ENCODE measurements around the gene CASP3.
"Not testable (repeated sequence)": the region's sequence is repeated elsewhere in the genome, so short reads cannot be mapped to it uniquely, and the experiment has no call there.

Gene CASP3

DNA sequence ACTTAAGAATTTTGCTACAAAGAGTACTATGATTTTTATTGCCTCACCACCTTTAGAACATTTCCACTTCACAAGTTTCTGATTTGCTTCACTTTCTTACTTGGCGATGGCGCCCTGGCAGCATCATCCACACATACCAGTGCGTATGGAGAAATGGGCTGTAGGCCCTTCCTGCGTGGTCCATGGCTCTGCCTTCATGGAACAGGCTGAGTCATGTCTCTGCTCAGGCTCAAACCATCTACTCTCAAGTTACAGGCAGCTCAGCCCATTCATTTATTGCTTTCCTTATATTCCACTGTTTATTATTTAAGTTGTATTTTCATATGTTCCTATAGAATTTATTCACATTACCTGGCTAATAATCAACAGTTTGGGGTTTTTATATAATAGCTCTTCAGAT, 21.1 kb downstream of the CASP3 start:
- no peak for DNase-seq

DNA sequence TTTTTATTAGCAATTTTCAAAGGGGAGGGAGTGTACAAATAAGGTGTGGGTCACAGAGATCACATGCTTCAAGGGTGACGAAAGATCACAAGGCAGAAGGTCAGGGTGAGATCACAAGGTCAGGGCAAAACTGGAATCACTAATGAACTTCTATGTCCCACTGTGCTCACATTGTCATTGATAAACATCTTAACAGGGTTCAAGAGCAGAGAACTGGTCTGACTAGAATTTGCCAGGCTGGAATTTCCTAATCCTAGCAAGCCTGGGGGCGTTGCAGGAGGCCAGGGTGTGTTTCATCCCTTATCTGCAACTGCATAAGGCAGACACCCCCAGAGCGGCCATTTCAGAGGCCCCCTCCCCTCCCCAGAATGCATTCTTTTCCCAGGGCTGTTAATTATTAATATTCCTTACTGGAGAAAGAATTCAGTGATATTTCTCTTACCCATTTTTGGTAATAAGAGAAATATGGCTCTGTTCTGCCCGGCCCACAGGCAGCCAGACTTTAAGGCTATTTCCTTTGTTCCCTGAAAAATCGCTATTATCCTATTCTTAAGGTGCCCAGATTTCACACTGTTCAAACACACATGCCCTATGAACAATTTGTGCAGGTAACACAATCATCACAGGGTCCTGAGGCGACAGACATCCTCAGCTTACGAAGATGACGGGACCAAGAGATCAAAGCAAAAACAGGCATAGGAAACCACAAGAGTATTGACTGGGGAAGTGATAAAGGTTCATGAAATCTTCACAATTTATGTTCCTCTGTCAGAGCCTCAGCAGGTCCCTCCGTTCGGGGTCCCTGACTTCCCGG, 23.3 kb downstream of the CASP3 start:
- DNase-seq: not testable (repeated sequence)

DNA sequence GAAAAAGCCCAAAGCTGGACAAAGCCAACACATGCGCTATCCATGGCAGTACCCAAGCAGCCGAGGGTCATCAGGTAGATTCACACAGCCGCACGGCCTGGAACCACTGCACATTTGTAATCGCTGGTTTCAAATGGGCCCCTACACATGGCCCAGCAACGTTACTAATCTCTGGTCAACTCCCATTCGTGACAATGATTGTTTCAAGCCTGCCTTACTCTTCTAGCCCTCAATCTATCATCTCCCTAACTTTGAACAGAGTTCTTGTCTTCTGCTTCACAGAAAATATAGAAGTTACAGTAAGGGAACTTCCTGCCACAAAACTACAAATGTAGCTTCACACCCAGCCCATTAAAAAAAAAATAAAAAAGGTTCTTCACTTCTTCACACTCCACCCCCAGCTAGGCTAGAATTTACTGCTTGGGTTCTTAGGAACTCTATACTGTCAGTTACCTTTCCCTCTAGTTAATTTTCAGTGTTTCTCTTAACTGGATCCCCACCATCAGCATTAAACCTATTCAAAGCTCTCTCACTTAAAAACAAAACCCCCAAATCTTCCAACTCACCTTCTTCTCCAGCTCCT, 24.2 kb downstream of the CASP3 start:
- no peak for DNase-seq

DNA sequence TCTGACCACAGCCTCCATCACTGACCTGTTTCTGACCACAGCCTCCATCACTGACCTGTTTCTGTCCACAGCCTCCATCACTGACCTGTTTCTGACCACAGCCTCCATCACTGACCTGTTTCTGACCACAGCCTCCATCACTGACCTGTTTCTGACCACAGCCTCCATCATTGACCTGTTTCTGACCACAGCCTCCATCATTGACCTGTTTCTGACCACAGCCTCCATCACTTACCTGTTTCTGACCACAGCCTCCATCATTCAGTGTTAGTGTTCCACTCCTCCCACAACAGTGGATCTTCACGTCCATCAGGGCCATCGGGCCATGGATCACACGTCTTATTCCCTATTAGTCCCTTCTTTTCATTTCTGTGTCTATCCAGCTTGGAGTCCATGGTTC, 24.7 kb downstream of the CASP3 start:
- DNase-seq: not testable (repeated sequence)

DNA sequence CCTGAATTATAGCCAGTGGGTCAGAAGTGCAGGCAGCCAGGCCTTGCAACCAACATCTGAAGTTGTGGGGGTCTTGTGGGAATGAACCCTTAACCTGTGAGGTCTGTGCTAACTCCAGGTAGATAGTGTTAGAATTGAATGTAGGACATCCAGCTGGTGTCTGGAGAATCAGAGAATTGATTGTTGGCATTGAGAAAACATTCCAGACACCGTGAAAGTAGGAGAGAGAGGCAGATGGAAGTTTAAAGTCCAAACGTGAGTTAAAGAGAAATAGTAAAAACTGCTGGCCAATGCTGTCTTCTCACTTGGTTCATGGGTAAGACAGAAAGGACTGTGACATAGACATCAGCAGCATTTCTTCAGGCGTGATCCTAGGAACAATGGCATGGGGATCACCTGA, 27.7 kb downstream of the CASP3 start:
- no peak for DNase-seq

DNA sequence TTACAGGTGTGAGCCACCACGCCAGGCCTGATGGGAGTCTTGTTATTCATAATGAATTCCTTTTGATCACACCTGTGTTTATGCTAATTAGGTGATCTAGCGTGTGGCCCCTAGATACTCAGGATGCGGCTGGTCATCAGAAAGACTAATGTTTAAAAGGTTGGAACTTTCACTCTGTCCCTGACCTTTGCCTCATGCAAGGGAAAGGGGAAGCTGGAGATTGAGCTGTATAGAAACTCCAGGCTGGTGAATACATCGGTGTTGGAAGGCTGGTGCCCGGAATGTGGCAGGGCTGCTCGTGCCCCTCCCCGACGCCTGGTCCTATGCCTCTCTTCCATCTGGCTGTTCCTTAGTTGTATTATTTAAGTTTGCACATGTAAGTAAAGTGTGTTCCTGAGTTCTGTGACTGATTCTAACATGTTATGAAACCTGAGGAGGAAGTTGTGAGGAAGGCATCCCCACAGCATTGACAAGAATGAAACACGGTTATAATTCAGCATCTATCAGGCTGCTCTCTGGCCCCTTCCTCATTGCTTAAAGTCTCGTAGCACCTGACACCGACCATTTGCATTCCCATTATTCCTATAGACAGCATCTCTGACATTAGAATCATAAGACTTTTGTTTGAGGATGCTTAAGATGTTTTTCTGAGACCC, 28.9 kb downstream of the CASP3 start:
- no peak for DNase-seq

DNA sequence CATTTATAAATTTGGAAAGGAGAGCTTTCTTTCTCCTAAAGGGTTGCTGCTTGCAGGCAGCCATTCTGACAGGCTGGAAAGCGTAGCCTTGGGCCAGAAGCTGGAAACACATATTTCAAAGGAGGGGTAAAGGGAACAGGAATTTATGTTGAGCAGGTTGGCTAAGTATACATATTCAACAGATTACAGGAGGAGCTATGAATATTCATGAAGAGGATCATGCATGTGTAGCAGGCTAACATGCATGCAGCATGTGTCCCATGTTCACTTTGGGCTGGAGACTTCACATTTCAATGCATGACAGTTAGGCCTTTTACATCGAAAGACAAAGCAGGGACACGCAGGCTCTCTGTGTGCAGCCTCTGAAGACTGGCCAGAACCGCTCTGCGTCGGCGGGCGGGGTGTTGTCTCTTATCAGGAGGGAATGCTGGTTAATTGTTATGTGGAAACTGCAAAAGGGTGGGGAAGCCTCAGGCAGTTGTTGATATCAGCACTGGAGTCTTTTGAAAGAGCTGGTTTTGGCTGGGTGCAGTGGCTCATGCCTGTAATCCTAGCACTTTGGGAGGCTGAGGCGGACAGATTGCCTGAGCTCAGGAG, 31.5 kb downstream of the CASP3 start:
- DNase-seq: peak; percentile 53

DNA sequence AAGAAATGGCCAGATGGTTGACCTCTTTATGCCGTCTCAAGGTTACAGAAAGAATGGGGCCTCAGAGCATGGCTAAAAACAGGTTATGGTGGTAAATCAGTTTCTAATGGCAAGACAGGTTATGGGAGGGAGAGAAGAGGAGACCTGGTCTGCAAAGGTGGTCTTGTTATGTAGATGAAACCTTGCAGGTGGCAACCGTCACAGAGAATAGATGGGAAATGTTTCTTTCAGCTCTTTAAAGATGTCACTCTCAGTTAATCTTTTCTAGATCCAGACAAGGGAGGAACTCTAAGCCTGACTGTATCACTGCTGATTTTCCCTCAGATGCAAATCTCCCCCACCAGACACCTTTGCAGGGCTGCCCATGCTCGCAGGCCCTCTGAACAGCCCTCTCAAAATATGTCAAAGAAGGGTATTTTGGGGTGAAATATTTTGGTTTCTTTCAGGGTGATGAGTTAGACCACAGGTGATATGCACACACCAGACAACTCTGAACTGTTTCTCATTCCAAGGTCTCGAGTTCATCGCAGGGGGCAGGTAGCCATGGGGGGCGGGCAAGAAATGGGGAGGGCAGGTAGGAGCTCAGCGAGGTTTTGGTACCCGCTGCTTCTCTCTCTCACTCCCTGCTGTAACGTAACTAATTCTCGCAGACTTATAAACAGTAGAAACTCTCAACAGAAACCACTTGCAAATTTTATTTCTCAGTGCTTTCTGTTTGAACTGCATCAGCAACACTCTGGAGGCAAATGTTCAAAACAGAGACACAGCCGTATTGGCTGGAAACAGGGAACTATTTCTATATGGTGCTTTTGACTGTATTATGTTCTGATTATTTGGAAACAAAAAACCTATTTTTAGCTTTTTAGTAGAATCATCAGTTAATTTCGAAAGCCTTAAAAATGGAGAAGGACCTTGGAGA, 32.4 kb downstream of the CASP3 start:
- DNase-seq: no peak

DNA sequence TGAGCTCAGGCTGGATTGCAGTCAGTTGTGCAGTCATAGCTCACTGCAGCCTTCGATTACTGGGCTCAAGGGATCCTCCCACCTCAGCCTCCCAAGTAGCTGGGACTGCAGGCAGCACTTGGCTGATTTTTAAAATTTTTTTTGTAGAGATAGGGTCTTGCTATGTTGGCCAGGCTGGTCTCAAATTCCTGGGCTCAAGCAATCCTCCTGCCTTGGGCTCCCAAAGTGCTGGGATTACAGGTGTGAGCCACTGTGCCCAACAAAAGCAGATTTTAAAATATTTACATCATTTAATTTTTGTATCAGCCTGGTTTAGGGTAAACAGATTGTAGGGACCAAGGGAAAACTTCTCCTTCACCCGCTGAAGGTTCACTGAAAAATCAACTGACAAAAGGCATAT, 33.1 kb downstream of the CASP3 start:
- DNase-seq: not testable (repeated sequence)

DNA sequence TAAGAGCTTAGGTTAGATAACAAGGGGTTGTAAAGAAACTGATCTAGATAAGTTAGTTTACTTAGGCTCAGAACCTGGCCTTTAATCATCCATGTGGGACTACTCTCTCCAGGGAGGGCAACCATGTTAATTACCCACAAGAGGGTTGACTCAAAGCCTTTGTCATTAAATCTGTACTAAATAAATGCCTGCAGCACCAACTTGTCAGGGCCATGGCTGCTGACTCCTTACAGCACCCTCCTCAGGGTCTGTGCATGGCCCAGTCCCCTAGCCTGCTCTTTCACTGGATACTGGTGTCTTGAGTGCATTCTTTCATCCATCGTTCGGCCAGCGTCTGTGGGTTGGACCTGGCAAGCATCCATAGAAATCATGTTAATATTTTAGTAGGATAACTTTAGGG, 34.7 kb downstream of the CASP3 start:
- DNase-seq: no peak

DNA sequence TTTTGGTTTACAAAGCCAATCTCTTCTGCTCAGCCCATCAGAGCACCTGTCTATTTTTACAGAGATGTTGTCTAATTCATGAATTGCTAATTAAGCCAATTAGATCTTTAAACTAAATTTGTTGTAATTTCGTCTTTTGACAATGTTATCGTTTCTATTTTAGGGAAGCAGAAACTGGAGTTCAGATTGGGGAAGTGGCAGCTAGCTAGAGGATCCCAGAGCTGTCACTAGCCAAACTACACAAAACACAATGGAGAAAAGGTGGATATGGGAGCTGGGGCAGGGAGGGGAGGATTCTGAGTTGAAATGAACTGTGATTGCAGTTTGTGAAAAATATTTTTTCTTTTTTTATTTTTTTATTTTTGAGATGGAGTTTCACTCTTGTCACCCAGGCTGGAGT, 35.8 kb downstream of the CASP3 start:
- peak; percentile 17 for DNase-seq

DNA sequence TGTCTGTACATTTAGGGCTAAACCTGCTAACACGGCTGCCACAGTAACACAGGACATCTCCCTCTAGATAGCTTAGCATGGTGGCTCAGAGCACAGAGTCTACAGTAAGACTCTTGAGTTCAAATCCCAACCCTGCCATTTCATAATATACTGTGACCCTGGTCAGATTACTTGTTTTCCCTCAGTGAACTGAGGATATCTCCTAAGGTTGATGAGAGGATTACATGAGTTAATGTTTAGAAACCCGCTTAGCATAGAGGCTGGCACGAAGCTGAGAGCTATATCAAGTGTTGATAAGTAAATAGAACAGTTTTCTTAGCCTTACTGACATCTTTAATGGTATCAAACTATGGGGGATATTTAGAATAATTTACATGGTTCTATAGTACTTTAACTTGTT, 37.2 kb downstream of the CASP3 start:
- DNase-seq: no peak

DNA sequence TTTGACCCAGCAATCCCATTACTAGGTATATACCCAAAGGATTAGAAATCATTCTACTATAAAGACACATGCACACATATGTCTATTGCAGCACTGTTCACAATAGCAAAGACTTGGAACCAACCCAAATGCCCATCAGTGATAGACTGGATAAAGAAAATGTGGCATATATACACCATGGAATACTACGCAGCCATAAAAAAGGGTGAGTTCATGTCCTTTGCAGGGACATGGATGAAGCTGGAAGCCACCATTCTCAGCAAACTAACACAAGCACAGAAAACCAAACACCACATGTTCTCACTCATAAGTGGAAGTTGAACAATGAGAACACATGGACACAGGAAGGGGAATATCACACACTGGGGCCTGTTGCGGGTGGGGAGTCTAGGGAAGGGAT, 41.8 kb downstream of the CASP3 start:
- DNase-seq: not testable (repeated sequence)

DNA sequence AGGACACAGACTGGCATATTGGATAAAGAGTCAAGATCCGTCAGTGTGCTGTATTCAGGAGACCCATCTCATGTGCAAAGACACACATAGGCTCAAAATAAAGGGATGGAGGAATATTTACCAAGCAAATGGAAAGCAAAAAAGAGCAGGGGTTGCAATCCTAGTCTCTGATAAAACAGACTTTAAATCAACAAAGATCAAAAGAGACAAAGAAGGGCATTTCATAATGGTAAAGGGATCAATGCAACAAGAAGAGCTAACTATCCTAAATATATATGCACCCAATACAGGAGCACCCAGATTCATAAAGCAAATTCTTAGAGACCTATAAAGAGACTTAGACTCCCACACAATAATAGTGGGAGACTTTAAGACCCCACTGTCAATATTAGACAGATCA, 46.4 kb downstream of the CASP3 start:
- not testable (repeated sequence) for DNase-seq

DNA sequence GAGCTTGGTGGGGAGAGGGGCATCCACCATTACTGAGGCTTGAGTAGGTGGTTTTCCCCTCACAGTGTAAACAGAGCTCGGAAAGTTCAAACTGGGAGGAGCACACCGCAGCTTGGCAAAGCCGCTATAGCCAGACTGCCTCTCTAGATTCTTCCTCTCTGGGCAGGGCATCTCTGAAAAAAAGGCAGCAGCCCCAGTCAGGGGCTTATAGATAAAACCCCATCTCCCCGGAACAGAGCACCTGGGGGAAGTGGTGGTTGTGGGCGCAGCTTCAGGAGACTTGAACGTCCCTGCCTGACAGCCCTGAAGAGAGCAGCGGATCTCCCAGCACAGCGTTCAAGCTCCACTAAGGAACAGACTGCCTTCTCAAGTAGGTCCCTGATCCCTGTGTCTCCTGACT, 48.3 kb downstream of the CASP3 start:
- not testable (repeated sequence) for DNase-seq

DNA sequence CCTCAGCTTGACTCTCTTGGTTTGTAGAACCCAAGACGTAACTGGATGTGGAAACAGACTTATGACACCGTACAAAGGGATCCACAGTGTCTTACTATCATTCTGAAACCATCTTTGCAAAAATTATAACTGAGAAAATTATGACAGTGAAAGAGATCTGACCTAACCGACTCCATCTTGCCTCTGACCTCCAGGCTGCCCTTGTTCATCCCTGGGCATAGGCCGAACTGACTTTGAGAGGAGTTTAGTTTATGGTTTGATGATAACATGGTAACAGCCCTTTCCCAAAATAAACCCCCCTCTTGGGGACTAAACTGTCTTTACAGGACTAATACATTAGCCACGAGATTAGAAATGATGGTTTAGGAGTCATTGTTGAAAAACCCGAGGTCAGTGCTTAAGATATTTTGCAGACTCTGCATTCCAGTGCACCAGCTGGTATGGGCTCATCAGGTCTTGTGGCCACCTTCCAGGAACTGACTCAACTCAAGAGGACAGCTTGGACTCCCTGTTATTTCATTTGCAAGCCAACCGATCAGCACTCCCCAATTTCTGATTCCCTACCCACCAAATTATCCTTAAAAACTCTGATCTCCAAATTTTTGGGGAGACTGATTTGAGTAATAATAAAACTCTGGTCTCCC, 49.6 kb downstream of the CASP3 start:
- no peak for DNase-seq

DNA sequence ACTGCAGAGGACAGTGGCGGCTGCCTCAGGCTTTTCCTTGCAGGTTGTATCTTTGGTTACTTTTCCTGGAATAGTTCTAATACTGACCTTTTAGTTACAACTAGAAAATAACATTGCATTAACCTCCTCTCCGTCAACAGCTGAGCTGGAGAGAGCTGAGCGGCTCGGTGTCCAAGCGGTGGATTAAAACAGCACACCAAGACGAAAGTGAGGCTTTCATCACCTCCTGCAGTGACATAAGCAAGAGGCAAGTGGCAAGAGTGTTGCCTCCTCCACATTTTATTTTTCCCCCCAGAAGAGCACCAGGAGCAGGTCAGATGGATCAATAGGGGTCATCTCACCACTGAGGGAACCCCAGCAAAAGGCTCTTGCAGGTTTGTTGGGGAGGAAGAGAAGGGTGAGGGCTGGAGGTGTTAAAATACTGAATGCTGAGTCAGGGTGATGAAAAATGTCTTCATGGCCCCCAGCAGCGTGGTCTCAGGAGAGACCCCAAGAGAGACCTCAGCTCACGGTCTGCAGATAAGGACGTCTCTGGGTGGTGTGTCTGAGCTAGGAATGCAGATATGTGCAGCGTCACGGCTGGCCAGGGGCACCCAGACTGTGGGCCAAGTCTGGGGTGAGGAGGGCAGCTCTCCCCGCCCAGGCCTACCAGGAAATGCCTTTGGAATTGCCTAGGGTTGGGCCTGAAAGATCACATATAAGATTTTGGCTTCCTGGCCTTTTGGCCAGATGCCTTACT, 50.3 kb downstream of the CASP3 start:
- no peak for DNase-seq

DNA sequence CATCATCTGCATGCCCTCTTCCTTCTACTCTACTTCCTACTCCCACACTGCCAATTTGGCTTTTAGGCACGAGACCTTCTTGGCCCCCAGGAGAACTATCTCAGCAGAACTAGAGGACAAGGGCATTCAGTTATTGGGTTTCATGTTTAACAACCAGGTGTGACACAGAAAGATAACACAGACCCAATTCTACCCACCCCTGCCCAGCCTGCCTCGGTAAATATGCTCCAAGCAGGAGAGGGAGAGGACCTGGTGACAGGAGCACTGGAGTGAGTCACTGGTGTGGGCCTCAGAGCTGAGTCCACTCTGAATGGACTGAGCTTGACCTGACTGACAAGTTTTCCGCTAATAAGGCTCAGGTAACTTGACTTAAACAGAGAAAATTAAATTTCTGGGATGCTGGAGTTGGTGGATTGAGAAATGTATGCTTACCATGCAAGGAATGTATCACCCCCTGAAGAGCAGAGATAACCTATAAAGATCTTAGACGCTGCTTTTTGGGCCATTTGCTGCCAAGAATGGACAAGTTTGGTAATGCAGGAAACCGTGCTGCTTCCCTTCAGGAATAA, 52.5 kb downstream of the CASP3 start:
- no peak for DNase-seq

DNA sequence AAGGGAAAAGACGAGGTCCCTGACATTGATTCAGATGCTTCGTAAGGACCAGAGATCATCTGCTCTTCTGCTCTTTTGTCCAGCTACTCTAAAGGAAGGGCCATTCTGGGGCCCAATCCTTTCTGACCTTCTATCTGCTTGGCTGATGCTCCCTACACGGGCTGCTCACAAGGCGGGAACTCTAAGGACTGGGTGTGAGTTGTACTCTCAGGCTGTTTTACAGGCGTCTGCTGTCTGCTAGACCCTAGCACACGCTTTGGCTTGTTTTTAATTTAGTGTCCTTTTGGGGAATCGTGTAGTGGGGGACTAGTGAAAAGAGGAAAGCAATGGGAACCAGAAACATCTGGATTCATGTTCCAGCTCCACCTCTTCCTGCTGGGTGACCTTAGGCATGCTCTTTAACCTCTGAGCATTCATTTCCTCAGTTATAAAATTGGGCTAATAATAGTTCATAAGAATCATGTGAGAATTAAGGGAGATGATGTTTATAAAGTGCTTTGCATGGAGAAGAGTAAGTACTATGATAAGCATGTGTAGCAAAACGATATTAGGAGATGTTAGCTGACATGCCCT, 53.1 kb downstream of the CASP3 start:
- no peak for DNase-seq

DNA sequence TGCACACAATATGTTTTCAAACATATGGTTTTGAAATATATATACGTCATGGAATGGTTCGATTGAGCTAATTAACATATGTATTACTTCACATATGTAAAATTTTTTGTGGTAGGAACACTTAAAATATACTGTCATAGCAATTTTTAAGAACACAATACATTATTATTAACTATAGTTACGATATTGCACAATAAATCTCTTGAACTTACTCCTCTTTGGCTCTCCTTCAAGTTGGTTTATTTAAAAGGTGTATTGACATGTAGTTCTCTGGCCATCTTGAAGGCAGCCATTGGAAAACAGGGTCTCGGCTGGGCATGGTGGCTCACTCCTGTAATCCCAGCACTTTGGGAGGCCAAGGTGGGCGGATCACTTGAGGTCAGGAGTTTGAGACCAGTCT, 53.8 kb downstream of the CASP3 start:
- DNase-seq: no peak

DNA sequence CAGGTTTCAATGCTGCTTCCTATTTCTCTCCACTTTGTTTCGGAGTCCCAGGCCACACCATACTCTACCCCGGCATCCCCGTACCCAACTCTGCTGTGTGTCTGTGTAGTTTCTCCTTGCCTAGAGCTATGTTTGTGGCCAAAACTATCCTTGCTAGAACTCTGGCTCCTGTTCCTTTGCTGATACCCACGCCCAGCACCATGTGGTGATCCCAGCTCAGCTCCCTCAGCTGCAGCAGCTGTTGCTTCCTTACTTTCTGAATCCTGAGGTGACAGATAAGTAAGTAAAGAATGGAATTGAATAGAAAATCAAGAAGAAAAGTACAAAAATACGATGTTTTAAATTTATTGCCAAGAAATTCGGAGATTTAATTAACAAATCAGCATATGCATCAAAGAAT, 55.8 kb downstream of the CASP3 start:
- DNase-seq: no peak

Measured in OCI-M1 (cell line).